ENCODE results near the gene AKIRIN2.

Gene AKIRIN2

DNA sequence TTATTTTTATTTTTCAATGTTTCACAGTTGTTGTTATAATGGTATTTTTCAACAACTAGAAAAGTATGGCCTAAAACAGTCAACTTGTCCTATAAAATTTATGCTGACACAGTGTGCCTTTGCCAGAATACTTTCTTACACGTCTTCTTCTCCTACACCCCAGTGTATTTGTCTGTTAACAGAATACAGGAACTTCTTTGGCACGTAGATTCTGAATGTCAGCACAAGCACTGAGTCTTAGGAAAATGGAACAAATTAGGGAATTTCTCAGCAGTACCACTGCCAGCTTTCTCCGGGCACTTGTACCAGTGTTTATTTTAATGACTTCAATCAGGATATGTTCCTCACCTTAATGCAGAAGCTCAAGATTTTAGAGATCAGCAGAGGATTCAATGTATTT, 26.7 kb upstream of the AKIRIN2 start:
- no peak for DNase-seq (ENCODE audit: low read depth)
- TF ChIP-seq, protein P1, sequence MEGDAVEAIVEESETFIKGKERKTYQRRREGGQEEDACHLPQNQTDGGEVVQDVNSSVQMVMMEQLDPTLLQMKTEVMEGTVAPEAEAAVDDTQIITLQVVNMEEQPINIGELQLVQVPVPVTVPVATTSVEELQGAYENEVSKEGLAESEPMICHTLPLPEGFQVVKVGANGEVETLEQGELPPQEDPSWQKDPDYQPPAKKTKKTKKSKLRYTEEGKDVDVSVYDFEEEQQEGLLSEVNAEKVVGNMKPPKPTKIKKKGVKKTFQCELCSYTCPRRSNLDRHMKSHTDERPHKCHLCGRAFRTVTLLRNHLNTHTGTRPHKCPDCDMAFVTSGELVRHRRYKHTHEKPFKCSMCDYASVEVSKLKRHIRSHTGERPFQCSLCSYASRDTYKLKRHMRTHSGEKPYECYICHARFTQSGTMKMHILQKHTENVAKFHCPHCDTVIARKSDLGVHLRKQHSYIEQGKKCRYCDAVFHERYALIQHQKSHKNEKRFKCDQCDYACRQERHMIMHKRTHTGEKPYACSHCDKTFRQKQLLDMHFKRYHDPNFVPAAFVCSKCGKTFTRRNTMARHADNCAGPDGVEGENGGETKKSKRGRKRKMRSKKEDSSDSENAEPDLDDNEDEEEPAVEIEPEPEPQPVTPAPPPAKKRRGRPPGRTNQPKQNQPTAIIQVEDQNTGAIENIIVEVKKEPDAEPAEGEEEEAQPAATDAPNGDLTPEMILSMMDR (IDR thresholded peaks at IDR 0.05; ENCODE audit: low read depth, low read length, missing control alignments): no peak
- no peak overlapping the region for H3K4me3 ChIP-seq (ENCODE audit: low read depth, low read length)
- in situ Hi-C loops (cut with HindIII; ENCODE audit: low sequenced_read_pairs): no loop called here

DNA sequence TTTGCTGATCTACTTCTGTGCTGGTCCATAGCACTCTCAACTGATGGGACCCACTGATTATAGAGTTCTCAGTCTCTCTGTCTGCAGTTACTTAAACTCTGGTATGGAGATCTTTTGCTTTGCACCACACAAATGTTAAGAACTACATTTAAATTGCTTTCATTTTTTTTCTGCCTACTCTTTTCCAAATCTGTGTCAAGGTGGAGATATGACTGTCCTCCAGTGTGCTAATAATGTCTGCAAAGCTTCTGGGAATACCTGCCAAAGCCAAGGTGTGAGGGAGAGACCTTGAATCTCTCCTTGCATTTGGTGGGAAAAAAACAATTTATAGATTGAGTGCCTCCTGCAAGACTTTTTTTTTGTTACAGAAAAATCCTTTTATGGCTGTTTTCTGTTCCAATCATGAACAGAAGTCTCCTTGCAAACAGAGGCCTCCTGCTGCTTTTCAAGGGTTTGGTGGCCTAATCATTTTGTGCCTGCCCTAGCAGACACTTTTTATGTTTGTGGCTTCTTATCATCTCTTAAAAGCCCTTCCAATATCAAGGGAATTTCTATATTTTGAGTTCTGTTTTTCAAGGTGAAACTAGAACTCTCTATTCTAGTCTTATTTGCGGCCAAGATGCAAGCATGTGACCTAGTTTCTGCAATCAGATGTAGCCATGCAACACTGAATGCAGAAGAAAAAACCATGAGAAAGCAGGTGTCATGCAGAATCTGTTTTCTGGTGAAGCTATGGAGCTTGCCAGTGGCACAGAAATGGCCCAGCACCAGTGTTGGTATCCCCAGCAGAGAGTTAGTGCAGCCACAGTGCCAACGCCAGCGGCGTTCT, 23.2 kb upstream of the AKIRIN2 start:
- TF ChIP-seq, protein P1 (IDR thresholded peaks at IDR 0.05; ENCODE audit: low read depth, low read length, missing control alignments): no peak
- DNase-seq (ENCODE audit: low read depth): no peak
- in situ Hi-C loops (cut with HindIII; ENCODE audit: low sequenced_read_pairs): no loop called here
- no peak overlapping the region for H3K4me3 ChIP-seq (ENCODE audit: low read depth, low read length)

DNA sequence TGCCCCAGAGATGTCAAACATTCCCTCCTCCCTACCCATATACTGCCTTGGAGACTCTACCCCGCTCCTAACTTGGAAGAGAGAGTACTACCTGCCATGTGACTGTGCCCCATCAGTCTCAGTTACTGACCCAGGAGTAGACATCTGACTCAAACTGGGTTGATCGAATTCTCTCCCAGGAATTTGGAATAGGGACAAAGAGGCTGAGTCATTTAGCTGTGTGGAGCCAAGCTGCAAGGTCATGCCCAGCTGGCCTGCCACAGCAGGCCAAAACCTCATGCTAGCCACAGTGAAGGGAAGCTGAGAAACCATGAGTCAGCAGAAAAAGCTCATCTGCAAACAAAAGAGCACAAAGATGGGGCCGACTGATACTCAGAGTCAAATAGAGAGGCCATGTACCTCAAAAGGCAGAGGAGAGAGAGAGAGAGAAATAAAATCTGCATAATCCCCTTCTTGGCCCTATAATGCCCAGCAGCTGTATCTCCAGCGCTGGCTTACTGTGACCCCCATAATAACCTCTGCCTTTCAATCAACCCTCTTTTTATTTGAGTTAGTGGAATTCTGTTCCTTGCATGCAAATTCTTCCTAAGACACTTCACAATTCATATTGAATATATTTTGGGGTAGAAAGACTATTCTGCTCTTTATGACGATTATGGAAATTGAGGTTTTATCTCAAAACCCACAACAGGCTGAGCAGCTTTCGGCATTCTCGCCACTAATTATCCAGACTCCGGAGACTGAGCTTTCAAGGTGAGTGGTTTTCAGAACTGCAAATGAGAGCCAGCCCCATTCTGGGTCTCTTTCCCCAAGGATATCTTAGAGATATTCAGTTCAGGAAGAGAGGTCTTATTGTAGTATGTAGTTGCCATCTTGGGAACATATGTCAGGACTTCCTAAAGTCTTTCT, 21.4 kb upstream of the AKIRIN2 start:
- DNase-seq (ENCODE audit: low read depth): peak; percentile 95
- no peak overlapping the region for H3K4me3 ChIP-seq (ENCODE audit: low read depth, low read length)
- TF ChIP-seq, protein P1 (IDR thresholded peaks at IDR 0.05; ENCODE audit: low read depth, low read length, missing control alignments): no peak
- in situ Hi-C loops (cut with HindIII; ENCODE audit: low sequenced_read_pairs): no loop called here

DNA sequence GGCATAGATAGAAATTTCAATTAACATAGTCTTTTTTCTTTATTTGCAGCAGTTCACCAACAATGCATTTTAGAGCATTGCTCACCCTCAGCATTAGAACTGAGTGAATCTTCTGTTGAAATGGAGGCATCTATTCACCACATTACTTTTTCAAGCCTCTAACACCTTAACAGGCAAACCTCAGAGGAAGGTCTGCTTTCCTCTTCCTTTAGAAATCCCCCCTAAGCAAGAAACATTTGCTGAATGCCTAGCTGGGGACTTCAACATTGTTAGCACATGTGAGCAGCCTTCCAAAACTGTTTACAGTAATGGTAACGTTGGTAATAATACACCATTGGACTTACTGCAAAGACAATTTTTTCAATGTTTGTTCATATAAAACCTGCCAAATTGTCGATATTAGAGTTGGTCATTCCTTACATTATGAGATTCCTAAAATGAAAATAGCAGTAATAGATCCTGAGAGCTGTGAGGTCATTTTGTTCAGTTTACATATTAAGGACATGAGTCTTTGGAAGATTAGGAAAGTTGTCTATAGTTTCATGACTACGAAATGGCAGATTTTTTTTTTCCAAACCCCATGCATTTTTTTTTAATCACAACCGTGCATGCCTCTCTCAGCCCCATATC, 20.6 kb upstream of the AKIRIN2 start:
- in situ Hi-C loops (cut with HindIII; ENCODE audit: low sequenced_read_pairs): no loop called here
- TF ChIP-seq, protein P1 (IDR thresholded peaks at IDR 0.05; ENCODE audit: low read depth, low read length, missing control alignments): no peak
- no peak overlapping the region for H3K4me3 ChIP-seq (ENCODE audit: low read depth, low read length)
- DNase-seq (ENCODE audit: low read depth): no peak

DNA sequence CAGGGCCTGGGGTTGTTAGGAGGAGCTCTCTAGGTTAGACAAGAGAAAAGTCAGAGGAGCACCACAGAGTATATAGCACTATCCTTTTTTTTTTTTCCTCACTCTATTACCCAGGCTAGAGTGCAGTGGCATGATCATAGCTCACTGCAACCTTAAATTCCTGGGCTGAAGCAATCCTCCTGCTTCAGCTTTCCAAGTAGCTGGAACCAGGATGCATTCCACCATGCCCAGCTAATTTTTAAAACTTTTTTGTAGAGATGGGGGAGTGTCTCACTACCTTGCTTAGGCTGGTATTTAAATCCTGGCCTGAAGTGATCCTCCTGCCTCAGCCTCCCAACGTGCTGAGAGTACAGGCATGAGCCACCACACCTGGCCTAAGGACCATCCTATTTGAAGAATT, 19.3 kb upstream of the AKIRIN2 start:
- TF ChIP-seq, protein P1 (IDR thresholded peaks at IDR 0.05; ENCODE audit: low read depth, low read length, missing control alignments): no peak
- in situ Hi-C loops (cut with HindIII; ENCODE audit: low sequenced_read_pairs): no loop called here

More for the DNA sequence above, 19.3 kb upstream of the AKIRIN2 start:
- no peak overlapping the region for H3K4me3 ChIP-seq (ENCODE audit: low read depth, low read length)
- no peak for DNase-seq (ENCODE audit: low read depth)
